SK-N-SH (cell line): Measurements from ENCODE around the gene TEX28. TPM values are rescaled to one million over a fixed set of nuclear protein-coding genes. Genes with fewer than 3 reads are reported as not detected.

Experiments used
- CTCF ChIA-PET: fragments of 300-600, 350-600 bp; formaldehyde crosslinking; extraction: SDS; loops from one replicate; lab custom pipeline; 2021; lab: Yijun Ruan, JAX
- POLR2A ChIA-PET: fragments of 350-600 bp; sonication (Branson Sonifier 250); formaldehyde crosslinking; extraction: SDS; loops from one replicate; lab custom pipeline; 2020; ENCODE audit warnings: antibody characterized with exemption, inconsistent platforms; lab: Yijun Ruan, JAX
- DNase-seq: peaks from one replicate; pipeline ENCODE4 v3.0.0; 2012
- H2AFZ ChIP-seq: fragments of 200-600 bp; sonication (generic); 2 replicates; pipeline ENCODE4 v1.8.1; 2016; ENCODE audit warnings: antibody characterized with exemption, mild to moderate bottlenecking, low read depth
- H3F3A ChIP-seq: fragments of 200-600 bp; sonication (generic); replicated peaks from 2 replicates; pipeline ENCODE3; 2016; ENCODE audit warnings: antibody characterized with exemption, mild to moderate bottlenecking; ENCODE audit not compliant: insufficient read depth
- H3K27ac ChIP-seq, 2 experiments: fragments of 200-500 bp in 1 of 2; fragments of 200-600 bp in 1 of 2; sonication (Bioruptor generic) in 1 of 2; sonication (generic), shearing (Covaris generic) in 1 of 2; 2 replicates each; pipeline versions ENCODE4 v1.5.1 to v1.6.1; 2014 to 2016; ENCODE audit warnings: low read depth in 2 of 2, inconsistent platforms in 1 of 2, low read length in 1 of 2, mild to moderate bottlenecking in 1 of 2, mixed read lengths in 1 of 2
- H3K27me3 ChIP-seq: fragments of 200-600 bp; sonication (generic), shearing (Covaris generic); 2 replicates; pipeline ENCODE4 v1.6.1; 2016; ENCODE audit warnings: mixed run types; ENCODE audit not compliant: insufficient read depth
- H3K36me3 ChIP-seq, 2 experiments: fragments of 200-500 bp in 1 of 2; fragments of 200-600 bp in 1 of 2; sonication (Bioruptor generic) in 1 of 2; sonication (generic) in 1 of 2; replicated peaks in 1 of 2; 2 replicates each; pipeline versions ENCODE3 to v1.5.1; 2014 to 2016; ENCODE audit warnings: low read length in 1 of 2, mild to moderate bottlenecking in 1 of 2; ENCODE audit not compliant: insufficient read depth in 2 of 2, control insufficient read depth in 1 of 2
- H3K4me1 ChIP-seq, 2 experiments: fragments of 200-500 bp in 1 of 2; fragments of 200-600 bp in 1 of 2; sonication (Bioruptor generic) in 1 of 2; sonication (generic), shearing (Covaris generic) in 1 of 2; 2 replicates each; pipeline versions ENCODE4 v1.5.1 to v1.6.1; 2014 to 2016; ENCODE audit warnings: low read depth in 1 of 2, low read length in 1 of 2, mixed run types in 1 of 2; ENCODE audit not compliant: insufficient read depth in 2 of 2, control insufficient read depth in 1 of 2
- H3K4me2 ChIP-seq: fragments of 200-600 bp; sonication (generic), shearing (Covaris generic); 2 replicates; pipeline ENCODE4 v1.6.1; 2017; ENCODE audit warnings: mixed run types
- H3K4me3 ChIP-seq, 2 experiments: fragments of 200-500 bp in 1 of 2; fragments of 200-600 bp in 1 of 2; sonication (Bioruptor generic) in 1 of 2; sonication (generic), shearing (Covaris generic) in 1 of 2; 2 replicates each; pipeline versions ENCODE4 v1.5.1 to v1.8.1; 2014 to 2016; ENCODE audit warnings: low read depth in 2 of 2, inconsistent platforms in 1 of 2, low read length in 1 of 2, mild to moderate bottlenecking in 1 of 2, mixed read lengths in 1 of 2, moderate library complexity in 1 of 2
- H3K79me2 ChIP-seq: fragments of 200-600 bp; sonication (generic); 2 replicates; pipeline ENCODE4 v1.8.1; 2017; ENCODE audit warnings: mild to moderate bottlenecking; ENCODE audit not compliant: insufficient read depth
- H3K9ac ChIP-seq: fragments of 200-600 bp; sonication (generic); 2 replicates; pipeline ENCODE4 v1.6.1; 2017; ENCODE audit warnings: mixed run types
- H3K9me2 ChIP-seq: fragments of 200-600 bp; sonication (generic); 2 replicates; pipeline ENCODE4 v1.6.1; 2017; ENCODE audit warnings: mixed run types
- H3K9me3 ChIP-seq: fragments of 200-600 bp; sonication (generic); 2 replicates; pipeline ENCODE4 v1.6.1; 2017; ENCODE audit warnings: mixed run types, mild to moderate bottlenecking, moderate library complexity
- H4K20me1 ChIP-seq: fragments of 200-600 bp; sonication (generic); 2 replicates; pipeline ENCODE4 v1.6.1; 2017; ENCODE audit warnings: mild to moderate bottlenecking, mixed run types; ENCODE audit not compliant: insufficient read depth
- ELF1 ChIP-seq: IDR thresholded peaks from 2 replicates; pipeline ENCODE4 v1.4.0; 2012
- IRF3 ChIP-seq: fragments of 150-350 bp; IDR thresholded peaks from 2 replicates; pipeline ENCODE4 v1.6.1; 2016; ENCODE audit warnings: mild to moderate bottlenecking, low read depth, low read length
- MEF2A ChIP-seq: IDR thresholded peaks from 2 replicates; pipeline ENCODE4 v1.4.0; 2012; ENCODE audit warnings: low read depth, borderline replicate concordance
- NFIC ChIP-seq: IDR thresholded peaks from 2 replicates; pipeline ENCODE4 v1.4.0; 2012; ENCODE audit warnings: borderline replicate concordance
- NRF1 ChIP-seq: IDR thresholded peaks from 2 replicates; pipeline ENCODE4 v1.6.1; 2012; ENCODE audit warnings: low read depth, mild to moderate bottlenecking, low read length
- PBX3 ChIP-seq: IDR thresholded peaks from 2 replicates; pipeline ENCODE4; 2012
- RAD21 ChIP-seq: IDR thresholded peaks from 2 replicates; pipeline ENCODE4 v1.6.1; 2012; ENCODE audit warnings: mild to moderate bottlenecking, low read length
- RCOR1 ChIP-seq: fragments of 150-350 bp; IDR thresholded peaks from 2 replicates; pipeline ENCODE4 v1.6.1; 2017; ENCODE audit warnings: antibody characterized with exemption, low read length
- REST ChIP-seq: IDR thresholded peaks from 2 replicates; pipeline ENCODE4 v1.6.1; 2012; ENCODE audit warnings: mild to moderate bottlenecking, low read depth, low read length, moderate library complexity
- RFX5 ChIP-seq: IDR thresholded peaks from 2 replicates; pipeline ENCODE4 v1.6.1; 2012; ENCODE audit warnings: mild to moderate bottlenecking, improper control_type of control experiment, low read length
- RXRA ChIP-seq: IDR thresholded peaks from 2 replicates; pipeline ENCODE4 v1.4.0; 2012; ENCODE audit warnings: low read depth, mild to moderate bottlenecking, borderline replicate concordance
- TAF1 ChIP-seq: IDR thresholded peaks from 2 replicates; pipeline ENCODE4 v1.6.1; 2012; ENCODE audit warnings: low read depth, mild to moderate bottlenecking, low read length, moderate library complexity, borderline replicate concordance
- USF2 ChIP-seq: fragments of 150-350 bp; IDR thresholded peaks from 2 replicates; pipeline ENCODE4 v1.6.1; 2017; ENCODE audit warnings: antibody characterized with exemption, low read length, low read depth, borderline replicate concordance
- YY1 ChIP-seq: IDR thresholded peaks from 2 replicates; pipeline ENCODE4 v1.4.0; 2012; ENCODE audit warnings: low read depth, mild to moderate bottlenecking
- ZBTB33 ChIP-seq: IDR thresholded peaks from 2 replicates; pipeline ENCODE4 v1.4.0; 2012; ENCODE audit warnings: low read depth, borderline replicate concordance
- WGBS: methylation state at CpG from one replicate; pipeline ENCODE4 v1.1.6; 2017; ENCODE audit warnings: low lambda C conversion rate; 5-methylcytosine and 5-hydroxymethylcytosine counted together
- polyA plus RNA-seq, 3 experiments: library from polyadenylated mRNA; depleted of rRNA; stranded (reverse); fragments of >200 nt; gene quantifications; 2 replicates each; pipeline ENCODE4 v1.2.3, GENCODE V29; 2012

Gene TEX28
- polyA plus RNA-seq, 1 of the 3 experiments (the other 2 are of a cell fraction): not detected

- TF ChIP-seq PBX3 (no peak), MEF2A (no peak), RXRA (no peak)
Measured at GRCh38 chrX:154325541-154325940, 30.6 kb upstream of the TEX28 start (continued).

GRCh38 chrX:154323537-154323936, 28.6 kb upstream of the TEX28 start:
- no peaks in the 10 kb centered on the region for H3K9me3 ChIP-seq
- no peak for TF ChIP-seq USF2
- TF ChIP-seq IRF3: no peak
- TF ChIP-seq NRF1: no peak
- TF ChIP-seq RAD21: no peak
- no peak for TF ChIP-seq RFX5
- TF ChIP-seq ZBTB33: no peak
- no peak for TF ChIP-seq PBX3
- TF ChIP-seq RCOR1: no peak
- no peak for TF ChIP-seq NFIC
- TF ChIP-seq REST: no peak
- TF ChIP-seq TAF1: no peak
- TF ChIP-seq YY1: no peak
- no peak for TF ChIP-seq ELF1
- no peaks in the 10 kb centered on the region for H3K79me2 ChIP-seq
- no peak for DNase-seq
- no peak overlapping the region for H3K4me3 ChIP-seq
- H3K27ac ChIP-seq: no peak overlapping the region
- ChIA-PET CTCF (no interaction called here), POLR2A (no interaction called here)
- no peak overlapping the region for H2AFZ ChIP-seq
- H3K4me2 ChIP-seq: no peak overlapping the region
- no peaks in the 10 kb centered on the region for H3K36me3 ChIP-seq
- H3K27me3 ChIP-seq: peaks cover 89% of the 10 kb centered on the region
- no peaks in the 10 kb centered on the region; a peak in 1 of 4 replicates for H3K4me1 ChIP-seq
- H4K20me1 ChIP-seq: no peaks in the 10 kb centered on the region
- H3K9ac ChIP-seq: no peak overlapping the region
- H3K9me2 ChIP-seq: no peaks in the 10 kb centered on the region
- 21% methylated on average over 5 of the region's 7 CpGs for WGBS
- H3F3A ChIP-seq: no peaks in the 10 kb centered on the region
